Measurements from ENCODE around the gene LMLN. TPM values are rescaled to one million over a fixed set of nuclear protein-coding genes. Genes with fewer than 3 reads are reported as not detected.

The LMLN gene
- total and polyA plus RNA-seq, 2 of the 13 experiments (the other 11 are each of a cell fraction or from before 2014, with no cell fraction given) = 1.2 to 1.8 TPM

- FAIRE-seq = no peak
- WGBS (ENCODE audit: low lambda C conversion rate) = 86% methylated on average over 5 of the region's 5 CpGs
- no TSS peak for BruUV-seq (replicated peaks)
- Histone ChIP-seq H3K4me1 (ENCODE audit: insufficient read depth, low read length) (no peaks in the 10 kb centered on the region), H4K20me1 (ENCODE audit: insufficient read depth, low read length) (no peaks in the 10 kb centered on the region), H3K9me3 (ENCODE audit: low read length) (no peaks in the 10 kb centered on the region), H3K36me3 (replicated peaks in 1 of 2; ENCODE audit: control insufficient read depth in 1 of 2, insufficient read depth in 2 of 2, low read length in 2 of 2) (no peaks in the 10 kb centered on the region), H3K79me2 (ENCODE audit: insufficient read depth, low read length) (no peaks in the 10 kb centered on the region), H3K4me2 (ENCODE audit: low read depth, low read length) (no peak overlapping the region), H2AFZ (ENCODE audit: low read length) (no peak overlapping the region), H3K27ac (ENCODE audit: extremely low read length, insufficient read depth, low read length) (no peak overlapping the region), H3K27me3 (ENCODE audit: control insufficient read depth in 1 of 2, insufficient read depth in 2 of 2, low read length in 2 of 2) (no peaks in the 10 kb centered on the region), H3K4me3 (replicated peaks in 1 of 3; ENCODE audit: insufficient read depth in 1 of 3, low read depth in 2 of 3, low read length in 3 of 3) (no peak overlapping the region), H3K9ac (ENCODE audit: insufficient read depth, low read depth, low read length) (no peak overlapping the region)
- in situ Hi-C loops (cut with HindIII; ENCODE audit: extremely low pct_ligation_motif_present, low pct_unique_long_range_greater_than_20kb) = no loop called here
- intact Hi-C loops (cut with micrococcal nuclease; ENCODE audit: unreplicated experiment) = no loop called here
- ChIA-PET CTCF (ENCODE audit: low intra/inter-chr PET ratio, low total read pairs) (no interaction called here), POLR2A (no interaction called here)
- DNase-seq (ENCODE audit: low spot score) = no peak
- ATAC-seq = no peak
- TF ChIP-seq AFF4 (CRISPR knock-in tag; IDR thresholded peaks at IDR 0.05) (no peak), SIX4 (CRISPR knock-in tag; IDR thresholded peaks at IDR 0.05) (no peak), ZNF556 (CRISPR knock-in tag; IDR thresholded peaks at IDR 0.05; ENCODE audit: borderline replicate concordance) (no peak), CBFB (CRISPR knock-in tag; IDR thresholded peaks at IDR 0.05) (no peak), CERS6 (CRISPR knock-in tag; IDR thresholded peaks at IDR 0.05) (no peak), TSC22D2 (CRISPR knock-in tag; IDR thresholded peaks at IDR 0.05; ENCODE audit: borderline replicate concordance) (no peak), ZNF678 (CRISPR knock-in tag; IDR thresholded peaks at IDR 0.05) (no peak), HOXA9 (CRISPR knock-in tag; IDR thresholded peaks at IDR 0.05; ENCODE audit: borderline replicate concordance) (no peak), GATAD2A (CRISPR knock-in tag; IDR thresholded peaks at IDR 0.05) (no peak), ZNF782 (CRISPR knock-in tag; IDR thresholded peaks at IDR 0.05; ENCODE audit: borderline replicate concordance) (no peak)
- TF ChIP-seq, protein P1, sequence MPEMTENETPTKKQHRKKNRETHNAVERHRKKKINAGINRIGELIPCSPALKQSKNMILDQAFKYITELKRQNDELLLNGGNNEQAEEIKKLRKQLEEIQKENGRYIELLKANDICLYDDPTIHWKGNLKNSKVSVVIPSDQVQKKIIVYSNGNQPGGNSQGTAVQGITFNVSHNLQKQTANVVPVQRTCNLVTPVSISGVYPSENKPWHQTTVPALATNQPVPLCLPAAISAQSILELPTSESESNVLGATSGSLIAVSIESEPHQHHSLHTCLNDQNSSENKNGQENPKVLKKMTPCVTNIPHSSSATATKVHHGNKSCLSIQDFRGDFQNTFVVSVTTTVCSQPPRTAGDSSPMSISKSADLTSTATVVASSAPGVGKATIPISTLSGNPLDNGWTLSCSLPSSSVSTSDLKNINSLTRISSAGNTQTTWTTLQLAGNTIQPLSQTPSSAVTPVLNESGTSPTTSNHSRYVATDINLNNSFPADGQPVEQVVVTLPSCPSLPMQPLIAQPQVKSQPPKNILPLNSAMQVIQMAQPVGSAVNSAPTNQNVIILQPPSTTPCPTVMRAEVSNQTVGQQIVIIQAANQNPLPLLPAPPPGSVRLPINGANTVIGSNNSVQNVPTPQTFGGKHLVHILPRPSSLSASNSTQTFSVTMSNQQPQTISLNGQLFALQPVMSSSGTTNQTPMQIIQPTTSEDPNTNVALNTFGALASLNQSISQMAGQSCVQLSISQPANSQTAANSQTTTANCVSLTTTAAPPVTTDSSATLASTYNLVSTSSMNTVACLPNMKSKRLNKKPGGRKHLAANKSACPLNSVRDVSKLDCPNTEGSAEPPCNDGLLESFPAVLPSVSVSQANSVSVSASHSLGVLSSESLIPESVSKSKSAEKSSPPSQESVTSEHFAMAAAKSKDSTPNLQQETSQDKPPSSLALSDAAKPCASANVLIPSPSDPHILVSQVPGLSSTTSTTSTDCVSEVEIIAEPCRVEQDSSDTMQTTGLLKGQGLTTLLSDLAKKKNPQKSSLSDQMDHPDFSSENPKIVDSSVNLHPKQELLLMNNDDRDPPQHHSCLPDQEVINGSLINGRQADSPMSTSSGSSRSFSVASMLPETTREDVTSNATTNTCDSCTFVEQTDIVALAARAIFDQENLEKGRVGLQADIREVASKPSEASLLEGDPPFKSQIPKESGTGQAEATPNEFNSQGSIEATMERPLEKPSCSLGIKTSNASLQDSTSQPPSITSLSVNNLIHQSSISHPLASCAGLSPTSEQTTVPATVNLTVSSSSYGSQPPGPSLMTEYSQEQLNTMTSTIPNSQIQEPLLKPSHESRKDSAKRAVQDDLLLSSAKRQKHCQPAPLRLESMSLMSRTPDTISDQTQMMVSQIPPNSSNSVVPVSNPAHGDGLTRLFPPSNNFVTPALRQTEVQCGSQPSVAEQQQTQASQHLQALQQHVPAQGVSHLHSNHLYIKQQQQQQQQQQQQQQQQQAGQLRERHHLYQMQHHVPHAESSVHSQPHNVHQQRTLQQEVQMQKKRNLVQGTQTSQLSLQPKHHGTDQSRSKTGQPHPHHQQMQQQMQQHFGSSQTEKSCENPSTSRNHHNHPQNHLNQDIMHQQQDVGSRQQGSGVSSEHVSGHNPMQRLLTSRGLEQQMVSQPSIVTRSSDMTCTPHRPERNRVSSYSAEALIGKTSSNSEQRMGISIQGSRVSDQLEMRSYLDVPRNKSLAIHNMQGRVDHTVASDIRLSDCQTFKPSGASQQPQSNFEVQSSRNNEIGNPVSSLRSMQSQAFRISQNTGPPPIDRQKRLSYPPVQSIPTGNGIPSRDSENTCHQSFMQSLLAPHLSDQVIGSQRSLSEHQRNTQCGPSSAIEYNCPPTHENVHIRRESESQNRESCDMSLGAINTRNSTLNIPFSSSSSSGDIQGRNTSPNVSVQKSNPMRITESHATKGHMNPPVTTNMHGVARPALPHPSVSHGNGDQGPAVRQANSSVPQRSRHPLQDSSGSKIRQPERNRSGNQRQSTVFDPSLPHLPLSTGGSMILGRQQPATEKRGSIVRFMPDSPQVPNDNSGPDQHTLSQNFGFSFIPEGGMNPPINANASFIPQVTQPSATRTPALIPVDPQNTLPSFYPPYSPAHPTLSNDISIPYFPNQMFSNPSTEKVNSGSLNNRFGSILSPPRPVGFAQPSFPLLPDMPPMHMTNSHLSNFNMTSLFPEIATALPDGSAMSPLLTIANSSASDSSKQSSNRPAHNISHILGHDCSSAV (CRISPR knock-in tag; IDR thresholded peaks at IDR 0.05; ENCODE audit: borderline replicate concordance) = no peak
Measured at GRCh38 chr3:198026620-198027019, 66.6 kb downstream of the LMLN start.

Data from HepG2 (cell line).